22Rv1 (cell line): Measurements from ENCODE around the gene SH3RF3.

Experiments
- H3K27ac ChIP-seq: fragments of 450-650 bp; 2 replicates; pipeline ENCODE4 v1.5.1; 2017
- ZFX ChIP-seq: fragments of 450-650 bp; IDR thresholded peaks from 2 replicates; pipeline ENCODE4 v1.6.1; 2017; ENCODE audit warnings: antibody characterized with exemption, borderline replicate concordance
- TF ChIP-seq, protein P1 (sequence below): fragments of 450-650 bp; IDR thresholded peaks from 2 replicates; pipeline ENCODE4 v1.5.1; 2017; ENCODE audit warnings: mild to moderate bottlenecking

The SH3RF3 gene

GRCh38 chr2:109197491-109198418 is 68.8 kb downstream of the SH3RF3 start:
- no peak overlapping the region for H3K27ac ChIP-seq
- TF ChIP-seq, protein P1, sequence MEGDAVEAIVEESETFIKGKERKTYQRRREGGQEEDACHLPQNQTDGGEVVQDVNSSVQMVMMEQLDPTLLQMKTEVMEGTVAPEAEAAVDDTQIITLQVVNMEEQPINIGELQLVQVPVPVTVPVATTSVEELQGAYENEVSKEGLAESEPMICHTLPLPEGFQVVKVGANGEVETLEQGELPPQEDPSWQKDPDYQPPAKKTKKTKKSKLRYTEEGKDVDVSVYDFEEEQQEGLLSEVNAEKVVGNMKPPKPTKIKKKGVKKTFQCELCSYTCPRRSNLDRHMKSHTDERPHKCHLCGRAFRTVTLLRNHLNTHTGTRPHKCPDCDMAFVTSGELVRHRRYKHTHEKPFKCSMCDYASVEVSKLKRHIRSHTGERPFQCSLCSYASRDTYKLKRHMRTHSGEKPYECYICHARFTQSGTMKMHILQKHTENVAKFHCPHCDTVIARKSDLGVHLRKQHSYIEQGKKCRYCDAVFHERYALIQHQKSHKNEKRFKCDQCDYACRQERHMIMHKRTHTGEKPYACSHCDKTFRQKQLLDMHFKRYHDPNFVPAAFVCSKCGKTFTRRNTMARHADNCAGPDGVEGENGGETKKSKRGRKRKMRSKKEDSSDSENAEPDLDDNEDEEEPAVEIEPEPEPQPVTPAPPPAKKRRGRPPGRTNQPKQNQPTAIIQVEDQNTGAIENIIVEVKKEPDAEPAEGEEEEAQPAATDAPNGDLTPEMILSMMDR, result no peak
- no peak for TF ChIP-seq ZFX

- TF ChIP-seq ZFX, result no peak
- TF ChIP-seq, protein P1, result no peak
These were observed 70.8 kb downstream of the SH3RF3 start for GRCh38 chr2:109199790-109200189.

GRCh38 chr2:109200616-109201464 is 71.8 kb downstream of the SH3RF3 start:
- no peak overlapping the region for H3K27ac ChIP-seq
- TF ChIP-seq, protein P1, result no peak
- TF ChIP-seq ZFX, result no peak

More at GRCh38 chr2:109199790-109200189, 70.8 kb downstream of the SH3RF3 start:
- H3K27ac ChIP-seq, result no peak overlapping the region

GRCh38 chr2:109201465-109202327 is 72.7 kb downstream of the SH3RF3 start:
- H3K27ac ChIP-seq, result no peak overlapping the region
- no peak for TF ChIP-seq ZFX
- TF ChIP-seq, protein P1, result no peak

- no peak for TF ChIP-seq ZFX
- TF ChIP-seq, protein P1, result no peak
These were observed 73.5 kb downstream of the SH3RF3 start for GRCh38 chr2:109202486-109202885.

GRCh38 chr2:109203246-109204011 is 74.4 kb downstream of the SH3RF3 start:
- no peak overlapping the region for H3K27ac ChIP-seq
- no peak for TF ChIP-seq ZFX
- TF ChIP-seq, protein P1, result no peak

More at GRCh38 chr2:109202486-109202885, 73.5 kb downstream of the SH3RF3 start:
- H3K27ac ChIP-seq, result no peak overlapping the region
